Brain microvascular endothelial cell (primary cell): Measurements from ENCODE around the gene TMEM273.

ENCODE experiments used
- DNase-seq: peaks from one replicate; pipeline ENCODE4 v3.0.0-alpha.2; 2020
- H3K27ac ChIP-seq: fragments of 250-450 bp; sonication (Bioruptor Pico); 2 replicates; pipeline ENCODE4 v1.5.1; 2020; ENCODE audit warnings: mild to moderate bottlenecking, moderate library complexity
- H3K27me3 ChIP-seq: fragments of 250-450 bp; sonication (Bioruptor Pico); replicated peaks from 2 replicates; pipeline ENCODE4 v1.5.1; 2020; ENCODE audit warnings: mild to moderate bottlenecking
- H3K36me3 ChIP-seq: fragments of 250-450 bp; sonication (Bioruptor Pico); replicated peaks from 2 replicates; pipeline ENCODE4 v1.5.1; 2020; ENCODE audit warnings: mild to moderate bottlenecking
- H3K4me3 ChIP-seq: 2 replicates; pipeline ENCODE4 v1.5.1; 2011; ENCODE audit warnings: low read depth, mild to moderate bottlenecking, control low read depth, low read length, moderate library complexity
- in situ Hi-C: cut with HindIII; loops from 2 replicates; pipeline ENCODE4 v1.10.0; 2017; ENCODE audit warnings: low sequenced_read_pairs, low pct_ligation_motif_present
- TF ChIP-seq, protein P1 (sequence below): IDR thresholded peaks from 2 replicates; pipeline ENCODE4 v1.5.1; 2011; ENCODE audit warnings: low read depth, mild to moderate bottlenecking, moderate library complexity, low read length, control low read depth, inconsistent platforms; ENCODE audit errors: missing control alignments

Gene TMEM273

DNA sequence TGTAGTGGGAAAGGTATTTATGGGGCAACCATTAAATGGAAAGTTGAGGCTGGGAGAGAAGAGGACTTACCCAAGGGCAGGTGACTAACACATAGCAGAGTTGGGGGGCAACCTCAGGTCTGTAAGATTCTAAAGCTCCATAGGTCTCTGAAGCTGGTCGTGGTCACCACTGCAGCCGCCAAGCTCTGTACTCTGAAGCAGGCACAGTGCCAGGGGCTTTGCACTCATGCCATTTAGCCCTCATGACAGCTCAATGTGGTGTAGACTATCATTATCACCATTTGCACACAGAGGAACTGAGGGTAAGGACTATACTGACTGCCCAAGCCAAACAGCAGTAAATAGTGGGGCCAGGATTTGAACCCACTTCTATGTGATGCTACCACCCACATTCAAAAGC, 32.5 kb upstream of the TMEM273 start:
- TF ChIP-seq, protein P1, sequence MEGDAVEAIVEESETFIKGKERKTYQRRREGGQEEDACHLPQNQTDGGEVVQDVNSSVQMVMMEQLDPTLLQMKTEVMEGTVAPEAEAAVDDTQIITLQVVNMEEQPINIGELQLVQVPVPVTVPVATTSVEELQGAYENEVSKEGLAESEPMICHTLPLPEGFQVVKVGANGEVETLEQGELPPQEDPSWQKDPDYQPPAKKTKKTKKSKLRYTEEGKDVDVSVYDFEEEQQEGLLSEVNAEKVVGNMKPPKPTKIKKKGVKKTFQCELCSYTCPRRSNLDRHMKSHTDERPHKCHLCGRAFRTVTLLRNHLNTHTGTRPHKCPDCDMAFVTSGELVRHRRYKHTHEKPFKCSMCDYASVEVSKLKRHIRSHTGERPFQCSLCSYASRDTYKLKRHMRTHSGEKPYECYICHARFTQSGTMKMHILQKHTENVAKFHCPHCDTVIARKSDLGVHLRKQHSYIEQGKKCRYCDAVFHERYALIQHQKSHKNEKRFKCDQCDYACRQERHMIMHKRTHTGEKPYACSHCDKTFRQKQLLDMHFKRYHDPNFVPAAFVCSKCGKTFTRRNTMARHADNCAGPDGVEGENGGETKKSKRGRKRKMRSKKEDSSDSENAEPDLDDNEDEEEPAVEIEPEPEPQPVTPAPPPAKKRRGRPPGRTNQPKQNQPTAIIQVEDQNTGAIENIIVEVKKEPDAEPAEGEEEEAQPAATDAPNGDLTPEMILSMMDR: no peak
- H3K4me3 ChIP-seq: no peak overlapping the region
- DNase-seq: no peak
- no peaks in the 10 kb centered on the region for H3K27me3 ChIP-seq
- in situ Hi-C loops: no loop called here
- H3K27ac ChIP-seq: no peak overlapping the region
- H3K36me3 ChIP-seq: no peaks in the 10 kb centered on the region

DNA sequence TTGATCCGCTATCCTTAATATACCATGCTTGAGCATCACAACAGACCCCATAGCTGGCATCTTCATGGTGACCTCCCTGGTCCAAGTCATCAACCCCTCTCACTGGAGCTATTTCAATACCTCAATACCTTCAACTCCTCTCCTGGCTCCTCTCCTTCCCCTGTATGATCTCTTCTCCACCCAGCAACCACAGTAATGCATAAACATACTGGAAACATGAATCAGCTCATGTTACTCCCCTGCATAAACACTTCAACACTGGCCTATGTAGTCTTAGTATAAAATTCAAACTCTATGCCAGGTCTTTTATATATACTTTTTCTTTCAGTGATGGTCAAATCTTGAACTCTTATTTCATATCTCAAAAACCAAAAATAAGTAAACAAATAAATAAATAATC, 31.8 kb upstream of the TMEM273 start:
- in situ Hi-C loops: no loop called here
- peak; percentile 28 for DNase-seq
- no peak overlapping the region for H3K4me3 ChIP-seq
- no peak overlapping the region for H3K27ac ChIP-seq
- TF ChIP-seq, protein P1: no peak
- no peaks in the 10 kb centered on the region for H3K27me3 ChIP-seq
- no peaks in the 10 kb centered on the region for H3K36me3 ChIP-seq

DNA sequence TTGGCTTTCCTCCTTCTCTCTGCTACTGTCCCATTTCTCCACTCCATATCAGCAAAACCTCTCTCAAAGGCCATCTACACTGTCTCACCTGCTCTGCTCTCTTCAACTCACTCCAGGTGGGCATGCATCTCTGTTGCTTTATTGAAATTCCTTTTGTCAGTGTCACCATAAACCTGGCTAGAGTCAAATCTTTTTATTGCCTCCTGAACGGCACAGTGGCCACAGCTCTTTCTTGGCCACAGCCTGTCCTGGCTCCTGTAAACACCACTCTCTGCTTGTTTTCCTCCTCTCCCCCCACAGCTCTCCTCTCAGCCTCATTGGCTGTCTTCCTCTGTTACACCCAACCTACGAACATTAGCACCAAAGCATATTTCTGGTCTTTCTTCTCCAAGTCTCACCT, 31.1 kb upstream of the TMEM273 start:
- H3K4me3 ChIP-seq: no peak overlapping the region
- TF ChIP-seq, protein P1: no peak
- in situ Hi-C loops: no loop called here

DNA sequence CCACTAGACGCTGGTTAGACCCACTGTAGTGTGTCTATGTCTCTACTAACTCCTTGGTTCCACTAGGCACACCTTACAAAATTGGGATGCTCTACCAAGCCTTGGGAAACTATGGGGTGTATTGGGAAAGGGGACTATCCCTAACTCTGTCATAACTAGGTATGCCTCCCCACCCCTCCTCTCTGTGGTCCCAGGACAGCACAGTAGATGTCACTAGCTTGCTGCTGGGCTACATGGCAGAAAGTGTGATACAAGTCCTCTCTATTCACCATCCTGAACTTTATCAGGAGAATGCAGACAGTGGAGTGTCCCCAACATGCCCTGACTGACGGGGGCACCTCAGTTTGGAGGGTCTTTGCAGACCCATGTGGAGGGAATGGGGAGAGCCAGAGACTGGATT, 30.3 kb upstream of the TMEM273 start:
- Histone ChIP-seq H3K36me3 (no peaks in the 10 kb centered on the region), H3K27ac (no peak overlapping the region), H3K27me3 (no peaks in the 10 kb centered on the region), H3K4me3 (no peak overlapping the region)
- TF ChIP-seq, protein P1: no peak
- no peak for DNase-seq
- in situ Hi-C loops: no loop called here

More for the DNA sequence above, 31.1 kb upstream of the TMEM273 start:
- H3K27ac ChIP-seq: no peak overlapping the region
- no peaks in the 10 kb centered on the region for H3K36me3 ChIP-seq
- H3K27me3 ChIP-seq: no peaks in the 10 kb centered on the region
- no peak for DNase-seq

DNA sequence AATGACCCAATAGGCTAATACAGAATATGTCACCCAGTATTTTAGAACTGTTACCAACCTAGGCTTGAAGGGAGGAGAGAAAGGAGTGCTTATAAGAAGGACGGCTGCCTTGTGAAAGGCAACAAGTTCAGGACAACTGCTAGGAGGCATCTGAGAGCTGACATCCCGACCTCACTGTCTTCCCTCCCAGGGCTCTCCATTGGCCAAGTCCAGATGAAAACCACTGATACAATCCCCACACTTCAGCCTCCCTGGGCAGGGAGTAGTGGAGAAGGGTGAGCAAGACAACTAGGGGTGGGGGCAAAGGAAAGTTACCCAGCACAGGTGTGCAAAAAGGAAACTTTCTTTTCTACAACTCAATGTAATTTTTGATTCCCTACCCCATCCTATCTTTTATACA, 29.5 kb upstream of the TMEM273 start:
- H3K4me3 ChIP-seq: no peak overlapping the region
- no peaks in the 10 kb centered on the region for H3K27me3 ChIP-seq
- no peaks in the 10 kb centered on the region for H3K36me3 ChIP-seq
- TF ChIP-seq, protein P1: no peak
- no peak overlapping the region for H3K27ac ChIP-seq
- in situ Hi-C loops: no loop called here
- DNase-seq: no peak

DNA sequence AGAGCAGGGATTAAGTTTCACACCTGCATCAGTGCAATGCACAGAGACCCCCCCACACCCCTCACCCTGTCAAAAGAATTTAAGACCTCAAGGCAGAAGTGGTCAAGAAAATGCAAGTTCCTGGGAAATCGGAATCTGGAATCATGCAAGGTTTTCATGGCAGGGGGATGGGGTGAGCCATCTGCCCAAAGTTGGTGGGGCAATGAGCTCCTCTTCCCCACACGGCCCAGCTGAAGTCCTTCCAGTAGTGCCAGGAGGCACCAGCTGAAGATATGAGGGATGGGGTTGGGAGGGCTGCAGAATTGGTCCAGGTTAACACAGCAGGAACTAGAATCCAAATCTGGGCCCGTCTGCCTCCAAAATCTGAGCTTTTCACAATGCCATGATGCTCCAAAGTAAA, 25.0 kb upstream of the TMEM273 start:
- Histone ChIP-seq H3K4me3 (no peak overlapping the region), H3K27ac (no peak overlapping the region), H3K36me3 (no peaks in the 10 kb centered on the region), H3K27me3 (no peaks in the 10 kb centered on the region)
- TF ChIP-seq, protein P1: no peak
- in situ Hi-C loops: no loop called here
- no peak for DNase-seq
